ENCODE measurements around the gene PLA2G15.

PLA2G15 gene

GRCh38 chr16:68255712-68256111 is 10.5 kb downstream of the PLA2G15 start:
- DNase-seq, result no peak

GRCh38 chr16:68257251-68257905 is 12.2 kb downstream of the PLA2G15 start:
- no peak for DNase-seq

GRCh38 chr16:68257906-68258800 is 13.0 kb downstream of the PLA2G15 start:
- no peak for DNase-seq

- DNase-seq, result no peak
These were observed 14.0 kb downstream of the PLA2G15 start for GRCh38 chr16:68259007-68259825.

GRCh38 chr16:68263559-68264127 is 18.5 kb downstream of the PLA2G15 start:
- DNase-seq, result no peak

GRCh38 chr16:68264128-68265077 is 19.2 kb downstream of the PLA2G15 start, which contains the start of gene SLC7A6:
Gene SLC7A6 (plus strand): TSS chr16:68264526. CDS start chr16:68274727, 10,201 bp downstream.
- no peak for DNase-seq

- DNase-seq, result no peak
These were observed 20.1 kb downstream of the PLA2G15 start for GRCh38 chr16:68265078-68265920.

GRCh38 chr16:68267612-68268405 is 22.6 kb downstream of the PLA2G15 start:
- no peak for DNase-seq

GRCh38 chr16:68269793-68270192 is 24.6 kb downstream of the PLA2G15 start:
- DNase-seq, result no peak

- no peak for DNase-seq
These were observed 25.2 kb downstream of the PLA2G15 start for GRCh38 chr16:68270353-68270752.

GRCh38 chr16:68272507-68273209 is 27.5 kb downstream of the PLA2G15 start:
- DNase-seq, result no peak

GRCh38 chr16:68273459-68273858 is 28.3 kb downstream of the PLA2G15 start:
- no peak for DNase-seq

GRCh38 chr16:68273896-68274295 is 28.7 kb downstream of the PLA2G15 start:
- DNase-seq, result no peak

GRCh38 chr16:68274441-68274840 is 29.3 kb downstream of the PLA2G15 start:
- no peak for DNase-seq

- peak; percentile 27 for DNase-seq
These were observed 30.5 kb downstream of the PLA2G15 start for GRCh38 chr16:68275611-68276191.

- no peak for DNase-seq
These were observed 31.1 kb downstream of the PLA2G15 start for GRCh38 chr16:68276223-68276622.

GRCh38 chr16:68279726-68280558 is 34.8 kb downstream of the PLA2G15 start:
- no peak for DNase-seq
